Osteocyte (in vitro differentiated cells): Measurements from ENCODE around the gene DNAJC6. TPM values are rescaled to one million over a fixed set of nuclear protein-coding genes. Genes with fewer than 3 reads are reported as not detected.

Experiments used
- DNase-seq: peaks from one replicate; pipeline ENCODE4 v3.0.0; 2021; ENCODE audit warnings: mixed read lengths; ENCODE audit not compliant: unreplicated experiment; ENCODE audit errors: extremely low spot score
- H3K27ac Mint-ChIP-seq: one replicate; pipeline ENCODE4 v1.8.0; 2021; ENCODE audit warnings: mild to moderate bottlenecking, mixed read lengths; ENCODE audit not compliant: unreplicated experiment
- H3K27me3 Mint-ChIP-seq: one replicate; pipeline ENCODE4 v1.8.0; 2021; ENCODE audit warnings: mixed read lengths; ENCODE audit not compliant: unreplicated experiment
- H3K36me3 Mint-ChIP-seq: one replicate; pipeline ENCODE4 v1.8.0; 2021; ENCODE audit warnings: mixed read lengths; ENCODE audit not compliant: unreplicated experiment
- H3K4me1 Mint-ChIP-seq: one replicate; pipeline ENCODE4 v1.8.0; 2021; ENCODE audit warnings: mixed read lengths; ENCODE audit not compliant: unreplicated experiment
- H3K4me3 Mint-ChIP-seq: one replicate; pipeline ENCODE4 v1.8.0; 2021; ENCODE audit warnings: mild to moderate bottlenecking, moderate library complexity, mixed read lengths; ENCODE audit not compliant: unreplicated experiment
- H3K9me3 Mint-ChIP-seq: one replicate; pipeline ENCODE4 v1.8.0; 2021; ENCODE audit warnings: mixed read lengths; ENCODE audit not compliant: unreplicated experiment
- CTCF ChIP-seq: fragments of 200-600 bp; sonication (generic); IDR thresholded peaks from 2 replicates; pipeline ENCODE4 v1.5.0; 2021; ENCODE audit warnings: antibody characterized with exemption, mild to moderate bottlenecking, moderate library complexity
- total RNA-seq: library from RNA; stranded (reverse); gene quantifications from 2 replicates; pipeline ENCODE4 v1.2.1, GENCODE V29; 2021

The DNAJC6 gene
- total RNA-seq, 1 donor from 2014 or later = 50.8 TPM

- DNase-seq = no peak
- H3K27me3 Mint-ChIP-seq = no peaks in the 10 kb centered on the region
Observed at GRCh38 chr1:65267683-65268082, 41.7 kb upstream of the DNAJC6 start.

GRCh38 chr1:65269612-65270011 lies 39.7 kb upstream of the DNAJC6 start:
- Mint-ChIP-seq H3K4me3 (no peak overlapping the region), H3K27me3 (no peaks in the 10 kb centered on the region), H3K27ac (peak overlapping the region; percentile 62), H3K36me3 (no peaks in the 10 kb centered on the region), H3K9me3 (no peaks in the 10 kb centered on the region), H3K4me1 (peaks cover 57% of the 10 kb centered on the region)
- DNase-seq = no peak
- no peak for TF ChIP-seq CTCF

More at GRCh38 chr1:65267683-65268082, 41.7 kb upstream of the DNAJC6 start:
- no peaks in the 10 kb centered on the region for H3K36me3 Mint-ChIP-seq
- no peak overlapping the region for H3K4me3 Mint-ChIP-seq
- peaks cover 60% of the 10 kb centered on the region for H3K4me1 Mint-ChIP-seq
- no peaks in the 10 kb centered on the region for H3K9me3 Mint-ChIP-seq
- H3K27ac Mint-ChIP-seq = peak overlapping the region; percentile 85
- TF ChIP-seq CTCF = no peak

- H3K27me3 Mint-ChIP-seq = no peaks in the 10 kb centered on the region
- DNase-seq = no peak
- TF ChIP-seq CTCF = no peak
- peaks cover 2% of the 10 kb centered on the region for H3K36me3 Mint-ChIP-seq
- H3K9me3 Mint-ChIP-seq = no peaks in the 10 kb centered on the region
- H3K4me3 Mint-ChIP-seq = no peak overlapping the region
- peak overlapping the region; percentile 43 for H3K27ac Mint-ChIP-seq
- peaks cover 66% of the 10 kb centered on the region for H3K4me1 Mint-ChIP-seq
Observed at GRCh38 chr1:65276197-65276939, 33.0 kb upstream of the DNAJC6 start.

GRCh38 chr1:65277605-65278347 lies 31.6 kb upstream of the DNAJC6 start:
- Mint-ChIP-seq H3K36me3 (peaks cover 8% of the 10 kb centered on the region), H3K9me3 (no peaks in the 10 kb centered on the region), H3K4me3 (peak overlapping the region; percentile 39), H3K27me3 (no peaks in the 10 kb centered on the region), H3K4me1 (peaks cover 68% of the 10 kb centered on the region), H3K27ac (peak overlapping the region; percentile 81)
- DNase-seq = no peak
- TF ChIP-seq CTCF = no peak
